GM06990 (cell line): ENCODE results near the gene FNBP1.
A peak's percentile ranks its signal among the peaks of the same experiment; 100 is the strongest.

Experiments
- DNase-seq: peaks from one replicate; pipeline ENCODE4 v3.0.0-alpha.2; 2011; ENCODE audit not compliant: insufficient read length; ENCODE audit errors: extremely low read depth
- H3K27me3 ChIP-seq: replicated peaks from 2 replicates; pipeline ENCODE4 v1.6.0; 2011; ENCODE audit warnings: low read length; ENCODE audit not compliant: control insufficient read depth, insufficient read depth
- H3K36me3 ChIP-seq: 2 replicates; pipeline ENCODE4 v1.5.1; 2011; ENCODE audit warnings: low read length; ENCODE audit not compliant: control insufficient read depth, insufficient read depth
- H3K4me3 ChIP-seq: replicated peaks from 2 replicates; pipeline ENCODE4 v1.5.1; 2011; ENCODE audit warnings: low read depth, mild to moderate bottlenecking, control low read depth, low read length
- TF ChIP-seq, protein P1 (sequence below): IDR thresholded peaks from 2 replicates; pipeline ENCODE4 v1.5.1; 2011; ENCODE audit warnings: low read length, control low read depth, mild to moderate bottlenecking, inconsistent platforms; ENCODE audit not compliant: insufficient read depth, poor library complexity, severe bottlenecking

The FNBP1 gene

GRCh38 chr9:129934041-129934591 is 108.9 kb downstream of the FNBP1 start:
- H3K4me3 ChIP-seq, result no peak overlapping the region
- H3K27me3 ChIP-seq, result no peaks in the 10 kb centered on the region
- peaks cover 8% of the 10 kb centered on the region for H3K36me3 ChIP-seq
- TF ChIP-seq, protein P1, sequence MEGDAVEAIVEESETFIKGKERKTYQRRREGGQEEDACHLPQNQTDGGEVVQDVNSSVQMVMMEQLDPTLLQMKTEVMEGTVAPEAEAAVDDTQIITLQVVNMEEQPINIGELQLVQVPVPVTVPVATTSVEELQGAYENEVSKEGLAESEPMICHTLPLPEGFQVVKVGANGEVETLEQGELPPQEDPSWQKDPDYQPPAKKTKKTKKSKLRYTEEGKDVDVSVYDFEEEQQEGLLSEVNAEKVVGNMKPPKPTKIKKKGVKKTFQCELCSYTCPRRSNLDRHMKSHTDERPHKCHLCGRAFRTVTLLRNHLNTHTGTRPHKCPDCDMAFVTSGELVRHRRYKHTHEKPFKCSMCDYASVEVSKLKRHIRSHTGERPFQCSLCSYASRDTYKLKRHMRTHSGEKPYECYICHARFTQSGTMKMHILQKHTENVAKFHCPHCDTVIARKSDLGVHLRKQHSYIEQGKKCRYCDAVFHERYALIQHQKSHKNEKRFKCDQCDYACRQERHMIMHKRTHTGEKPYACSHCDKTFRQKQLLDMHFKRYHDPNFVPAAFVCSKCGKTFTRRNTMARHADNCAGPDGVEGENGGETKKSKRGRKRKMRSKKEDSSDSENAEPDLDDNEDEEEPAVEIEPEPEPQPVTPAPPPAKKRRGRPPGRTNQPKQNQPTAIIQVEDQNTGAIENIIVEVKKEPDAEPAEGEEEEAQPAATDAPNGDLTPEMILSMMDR, result no peak
- DNase-seq, result no peak

GRCh38 chr9:129933185-129934040 is 109.6 kb downstream of the FNBP1 start:
- DNase-seq, result no peak
- TF ChIP-seq, protein P1, result no peak
- Histone ChIP-seq H3K36me3 (peaks cover 12% of the 10 kb centered on the region), H3K27me3 (no peaks in the 10 kb centered on the region), H3K4me3 (no peak overlapping the region)

GRCh38 chr9:129932303-129933151 is 110.5 kb downstream of the FNBP1 start:
- no peak overlapping the region for H3K4me3 ChIP-seq
- peaks cover 13% of the 10 kb centered on the region for H3K36me3 ChIP-seq
- DNase-seq, result peak; percentile 32
- H3K27me3 ChIP-seq, result no peaks in the 10 kb centered on the region
- TF ChIP-seq, protein P1, result no peak

GRCh38 chr9:129930743-129931142 is 112.2 kb downstream of the FNBP1 start:
- Histone ChIP-seq H3K27me3 (no peaks in the 10 kb centered on the region), H3K36me3 (peaks cover 20% of the 10 kb centered on the region), H3K4me3 (no peak overlapping the region)
- DNase-seq, result no peak
- TF ChIP-seq, protein P1, result no peak

- TF ChIP-seq, protein P1, result no peak
- H3K27me3 ChIP-seq, result no peaks in the 10 kb centered on the region
- peaks cover 23% of the 10 kb centered on the region for H3K36me3 ChIP-seq
- no peak for DNase-seq
- H3K4me3 ChIP-seq, result no peak overlapping the region
Measured at GRCh38 chr9:129929496-129930125, 113.4 kb downstream of the FNBP1 start.
